ENCODE data around the gene AGPS.
"Not testable (repeated sequence)": the region's sequence is repeated elsewhere in the genome, so short reads cannot be mapped to it uniquely, and the experiment has no call there.

The AGPS gene

DNA sequence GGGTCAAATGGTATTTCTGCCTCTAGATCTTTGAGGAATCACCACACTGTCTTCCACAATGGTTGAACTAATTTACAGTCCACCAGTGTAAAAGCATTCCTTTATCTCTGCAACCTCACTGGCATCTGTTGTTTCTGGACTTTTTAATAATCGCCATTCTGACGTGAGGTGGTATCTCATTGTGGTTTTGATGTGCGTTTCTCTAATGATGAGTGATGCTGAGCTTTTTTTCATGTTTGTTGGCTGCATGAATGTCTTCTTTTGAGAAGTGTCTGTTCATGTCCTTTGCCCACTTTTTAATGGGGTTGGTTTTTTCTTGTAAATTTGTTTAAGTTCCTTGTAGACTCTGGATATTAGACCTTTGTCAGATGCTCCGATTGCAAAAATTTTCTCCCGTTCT is 32.0 kb downstream of the AGPS start:
- DNase-seq = not testable (repeated sequence)

GRCh38 chr2:177427316-177427715 is 34.7 kb downstream of the AGPS start:
- no peak for DNase-seq

DNA sequence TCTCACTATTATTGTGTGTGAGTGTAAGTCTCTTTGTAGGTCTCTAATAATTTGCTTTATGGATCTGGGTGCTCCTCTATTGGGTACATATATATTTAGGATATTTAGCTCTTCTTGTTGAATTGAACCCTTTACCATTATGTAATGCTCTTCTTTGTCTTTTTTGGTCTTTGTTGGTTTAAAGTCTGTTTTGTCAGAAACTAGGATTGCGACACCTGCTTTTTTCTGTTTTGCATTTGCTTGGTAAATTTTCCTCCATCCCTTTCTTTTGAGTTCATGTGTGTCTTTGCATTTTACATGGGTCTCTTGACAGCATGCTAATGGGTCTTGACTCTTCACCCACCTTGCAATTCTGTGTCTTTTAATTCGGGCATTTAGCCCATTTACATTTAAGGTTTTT is 35.4 kb downstream of the AGPS start:
- not testable (repeated sequence) for DNase-seq

- DNase-seq = no peak
Measured at GRCh38 chr2:177429688-177430325, 37.2 kb downstream of the AGPS start.

DNA sequence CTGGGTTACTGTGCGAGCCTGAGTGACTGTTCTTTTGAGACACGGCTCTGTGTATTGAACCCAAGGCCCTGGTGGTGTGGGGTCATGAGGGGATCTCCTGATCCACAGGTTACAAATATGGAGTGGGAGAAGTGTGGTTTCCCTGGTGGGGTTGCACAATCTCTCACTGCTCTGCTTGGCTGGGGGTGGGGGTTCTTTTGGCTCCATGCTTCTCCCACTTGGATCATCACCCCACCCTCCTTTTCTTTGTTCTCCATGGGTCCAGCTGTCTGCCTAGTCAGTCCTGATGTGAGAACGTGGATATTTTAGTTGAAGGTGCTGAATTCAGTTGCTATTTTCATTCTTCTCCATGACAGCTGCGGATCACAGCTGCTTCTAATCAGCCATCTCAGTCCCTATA is 37.8 kb downstream of the AGPS start:
- no peak for DNase-seq

- not testable (repeated sequence) for DNase-seq
Measured at GRCh38 chr2:177431111-177431725, 38.6 kb downstream of the AGPS start.

DNA sequence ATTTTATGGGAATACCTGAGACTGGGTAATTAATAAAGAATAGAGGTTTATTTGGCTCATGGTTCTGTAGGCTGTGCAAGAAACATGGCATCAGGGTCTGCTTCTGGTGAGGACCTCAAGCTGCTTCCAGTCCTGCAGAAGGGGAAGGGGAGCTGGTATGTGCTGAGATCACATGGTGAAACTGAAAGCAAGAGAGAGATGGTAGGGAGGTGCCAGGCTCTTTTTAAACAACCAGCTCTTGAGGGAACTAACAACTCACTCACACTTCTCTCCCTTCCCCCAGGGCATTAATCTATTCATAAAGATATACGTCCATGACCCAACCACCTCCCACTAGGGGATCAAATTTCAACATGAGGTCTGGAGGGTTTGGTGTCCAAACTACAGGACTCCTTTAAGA is 40.1 kb downstream of the AGPS start:
- no peak for DNase-seq

DNA sequence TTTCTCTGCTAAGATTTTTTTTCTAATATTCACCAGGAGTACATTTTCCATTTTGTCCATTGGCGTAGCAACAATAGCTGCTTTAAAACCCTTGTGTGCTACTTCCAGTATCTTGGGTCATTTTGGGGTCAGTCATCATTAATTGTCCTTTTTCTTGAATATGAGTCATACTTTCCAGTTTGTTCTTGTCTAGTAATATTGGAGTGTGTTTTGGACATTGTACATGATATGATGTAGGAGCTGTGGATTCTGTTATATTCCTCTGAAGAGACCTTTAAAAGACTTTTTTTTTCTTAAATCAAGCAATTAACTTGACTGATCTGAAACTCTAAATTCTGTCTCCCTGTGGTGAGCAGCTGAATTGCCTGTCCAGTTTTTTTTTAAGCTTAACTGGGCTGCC is 40.8 kb downstream of the AGPS start:
- DNase-seq = no peak

- no peak for DNase-seq
Measured at GRCh38 chr2:177434475-177434874, 41.9 kb downstream of the AGPS start.

DNA sequence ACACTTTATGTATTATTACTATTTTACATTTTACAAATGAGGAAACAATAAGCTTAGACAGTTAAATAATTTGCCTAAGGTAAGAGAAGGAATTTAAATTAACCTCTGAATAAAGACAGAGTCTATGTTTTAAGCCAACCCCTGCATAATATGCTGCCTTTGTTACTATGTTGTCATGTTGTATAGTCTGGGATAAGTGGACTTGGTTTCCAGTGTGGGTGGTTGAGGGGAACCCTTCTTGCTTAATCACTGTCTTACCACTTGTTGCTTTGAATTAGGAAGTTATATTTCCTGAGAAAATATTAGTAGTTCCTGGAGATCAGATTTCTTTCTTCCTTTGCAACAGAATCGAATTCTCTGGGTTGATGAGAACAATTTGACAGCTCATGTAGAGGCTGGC is 52.6 kb downstream of the AGPS start:
- DNase-seq = no peak

DNA sequence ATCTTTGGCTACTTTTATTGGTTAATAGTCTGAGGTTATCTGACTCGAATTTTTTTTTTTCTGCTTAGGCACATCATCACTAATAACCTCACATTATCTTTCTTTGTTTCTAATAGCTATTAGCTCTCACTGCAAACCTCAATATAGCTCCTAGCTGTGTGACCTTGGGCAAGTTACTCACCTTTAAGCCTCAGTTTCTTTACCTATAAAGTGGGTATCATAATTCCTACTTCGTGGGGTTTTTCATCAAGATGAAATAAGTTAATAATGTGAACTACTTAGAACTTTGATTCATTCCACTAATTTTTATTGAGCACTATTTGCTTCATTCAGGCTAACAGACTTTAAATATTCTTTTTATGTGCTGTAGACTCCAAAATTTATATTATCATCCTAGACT is 55.5 kb downstream of the AGPS start:
- DNase-seq = no peak

GRCh38 chr2:177449159-177449558 is 56.6 kb downstream of the AGPS start:
- no peak for DNase-seq

DNA sequence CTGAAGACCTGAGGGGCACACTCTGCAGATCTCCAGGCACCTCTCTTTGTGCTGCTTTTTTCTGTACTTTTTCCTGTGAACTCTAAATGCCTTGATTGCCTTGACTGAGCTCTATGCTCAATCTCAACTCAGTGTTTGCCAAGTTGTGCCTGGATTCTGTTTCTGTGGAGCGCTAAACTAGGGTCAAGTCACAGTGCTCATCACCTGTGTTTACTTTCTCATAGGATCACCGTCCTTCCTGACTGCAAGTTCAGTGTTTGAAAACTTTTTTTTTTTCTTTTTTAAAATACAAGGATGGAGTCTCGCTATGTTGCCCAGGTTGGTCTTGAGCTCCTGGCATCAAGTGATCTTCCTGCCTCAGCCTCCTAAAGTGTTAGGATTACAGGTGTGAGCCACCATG is 62.6 kb downstream of the AGPS start:
- no peak for DNase-seq

- not testable (repeated sequence) for DNase-seq
Measured at GRCh38 chr2:177459756-177460155, 67.2 kb downstream of the AGPS start.

- DNase-seq = no peak
Measured at GRCh38 chr2:177460973-177461585, 68.5 kb downstream of the AGPS start.

- no peak for DNase-seq
Measured at GRCh38 chr2:177464549-177464948, 72.0 kb downstream of the AGPS start.

GRCh38 chr2:177465400-177466138 is 73.0 kb downstream of the AGPS start:
- peak in 1 of 2 experiments; percentile 0 for DNase-seq

DNA sequence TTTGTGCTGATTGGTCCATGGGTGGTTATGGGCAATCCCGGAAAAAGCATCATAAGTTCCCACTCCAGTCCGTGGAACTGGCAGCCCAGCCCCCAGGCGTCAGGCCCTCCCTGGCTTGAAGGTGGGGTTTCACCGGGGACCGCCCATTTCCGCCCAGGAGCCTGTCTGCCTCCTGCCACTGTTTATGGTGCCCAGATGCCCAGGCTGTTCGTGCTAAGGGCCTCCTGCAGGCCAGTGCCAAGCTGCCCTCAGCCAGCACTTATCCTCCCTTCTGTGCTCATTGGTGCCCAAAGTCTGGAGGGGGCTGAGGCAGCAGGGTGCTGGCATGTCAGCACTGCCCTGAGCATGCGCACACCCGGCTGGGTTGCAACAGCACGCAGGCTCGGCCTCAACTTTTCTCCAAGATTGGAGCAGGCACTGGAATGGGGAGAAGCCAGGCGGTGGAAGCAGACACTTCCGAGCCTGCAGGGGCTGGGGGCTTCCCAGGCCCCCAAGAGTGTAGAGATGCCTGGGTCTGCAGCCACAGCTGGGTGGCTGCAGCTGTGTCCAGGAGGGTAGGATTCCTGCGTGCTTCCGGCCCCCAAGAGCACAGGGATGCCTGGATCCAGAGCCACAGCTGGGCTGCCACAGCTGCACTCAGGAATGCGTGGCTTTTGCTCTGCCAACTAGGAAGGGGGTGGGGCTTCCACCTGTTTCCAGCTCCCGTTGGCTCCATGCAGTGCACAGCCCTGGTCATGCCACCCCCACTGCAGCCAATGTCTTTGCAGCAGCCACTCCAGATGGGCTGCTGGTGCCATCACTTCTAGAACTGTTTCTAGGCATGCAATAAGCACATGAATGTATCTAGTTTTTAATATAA is 74.0 kb downstream of the AGPS start:
- no peak for DNase-seq

GRCh38 chr2:177467646-177468045 is 75.1 kb downstream of the AGPS start:
- DNase-seq = no peak

GRCh38 chr2:177471990-177472389 is 79.4 kb downstream of the AGPS start:
- DNase-seq = no peak

DNA sequence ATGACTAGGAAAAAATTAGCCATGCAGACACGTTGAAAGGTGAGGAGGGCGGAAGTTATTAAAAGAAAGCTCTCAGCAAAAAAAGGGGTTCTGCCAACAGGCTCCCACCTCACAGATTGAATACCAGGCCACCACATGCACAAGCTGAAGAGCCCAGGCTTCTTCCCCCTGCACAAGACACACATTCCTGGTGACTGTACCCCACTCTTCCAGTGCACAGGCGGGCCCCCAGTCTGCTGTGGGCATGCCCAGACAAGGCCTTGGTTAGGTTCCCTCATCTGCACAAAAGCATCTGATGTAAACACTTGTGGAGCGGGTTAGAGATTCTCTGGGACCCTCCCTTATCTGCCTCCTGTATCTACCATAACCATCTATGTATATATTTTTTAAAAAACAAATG is 81.7 kb downstream of the AGPS start:
- no peak for DNase-seq

- DNase-seq = no peak
Measured at GRCh38 chr2:177474998-177475397, 82.4 kb downstream of the AGPS start.

- no peak for DNase-seq
Measured at GRCh38 chr2:177476897-177477296, 84.3 kb downstream of the AGPS start.
